Heart left ventricle (tissue), 13 donors: ENCODE data around the gene DOCK9.

Source experiments
- POLR2A ChIP-seq, 2 donors: fragments of 450-650 bp; IDR thresholded peaks; one replicate each; pipeline ENCODE4 v1.6.1; 2017; ENCODE audit warnings: antibody characterized with exemption in 2 of 2, mild to moderate bottlenecking in 2 of 2, moderate library complexity in 2 of 2
- TF ChIP-seq, protein P1 (sequence below), 12 donors: fragments of 200-600 bp; sonication (generic) in 4 of 12; IDR thresholded peaks; one replicate each; pipeline versions ENCODE4 v1.5.0 to v1.8.0; 2018 to 2022; ENCODE audit warnings: antibody characterized with exemption in 12 of 12, mild to moderate bottlenecking in 5 of 12
- donor health status: ischemic (EF 13 %, LVEDD 7.1; RV severe dilation, severe dysfunction).
- donor health status: DM: no; HTN: yes; CAD: no.
- donor health status: DM: no; HTN: no; CAD: no.
- donor health status: ischemic (EF 25% LVEDD 6.9; RV normal size, moderate dysfunction).
- donor health status: ischemic (EF 25% LVEDD 5.7; RV mildly dilated, moderate dysfunction).
- donor health status: ischemic (EF 35%, LVEDD 5.7; RV mildly dilated, moderate dysfunction).
- donor health status: nonischemic (EF 11% LVEDD 7.7; RV severe dilation, severe dysfunction).
- donor health status: DM: yes; HTN: yes; CAD: no.
- donor health status: PGD.
- donor health status: ischemic (EF 29% LVEDD 5.4; RV normal size, mild dysfunction).
- donor health status: nonischemic (EF 23%, LVEDD 6.1; RV moderate dilation, normal function).

DNA sequence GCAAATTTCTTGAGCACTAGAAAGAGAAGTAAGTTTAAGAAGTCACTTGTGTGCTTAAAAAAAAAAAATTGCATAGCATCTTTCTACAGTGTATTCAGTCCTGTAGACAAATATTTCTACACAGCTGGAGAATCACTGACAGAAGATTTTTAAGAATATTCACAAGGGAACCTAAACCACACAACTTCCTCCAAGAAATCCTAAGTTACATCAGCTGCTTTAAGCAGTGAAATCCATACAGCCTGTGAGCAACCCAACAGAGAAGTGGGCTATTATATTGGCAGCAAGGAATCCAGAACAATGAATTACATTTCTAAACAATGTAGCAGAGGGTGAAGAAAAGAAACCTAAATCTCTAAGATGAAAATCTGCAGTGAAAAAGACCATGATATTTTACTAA is 1.5 kb downstream of the DOCK9 start:
- TF ChIP-seq, protein P1, sequence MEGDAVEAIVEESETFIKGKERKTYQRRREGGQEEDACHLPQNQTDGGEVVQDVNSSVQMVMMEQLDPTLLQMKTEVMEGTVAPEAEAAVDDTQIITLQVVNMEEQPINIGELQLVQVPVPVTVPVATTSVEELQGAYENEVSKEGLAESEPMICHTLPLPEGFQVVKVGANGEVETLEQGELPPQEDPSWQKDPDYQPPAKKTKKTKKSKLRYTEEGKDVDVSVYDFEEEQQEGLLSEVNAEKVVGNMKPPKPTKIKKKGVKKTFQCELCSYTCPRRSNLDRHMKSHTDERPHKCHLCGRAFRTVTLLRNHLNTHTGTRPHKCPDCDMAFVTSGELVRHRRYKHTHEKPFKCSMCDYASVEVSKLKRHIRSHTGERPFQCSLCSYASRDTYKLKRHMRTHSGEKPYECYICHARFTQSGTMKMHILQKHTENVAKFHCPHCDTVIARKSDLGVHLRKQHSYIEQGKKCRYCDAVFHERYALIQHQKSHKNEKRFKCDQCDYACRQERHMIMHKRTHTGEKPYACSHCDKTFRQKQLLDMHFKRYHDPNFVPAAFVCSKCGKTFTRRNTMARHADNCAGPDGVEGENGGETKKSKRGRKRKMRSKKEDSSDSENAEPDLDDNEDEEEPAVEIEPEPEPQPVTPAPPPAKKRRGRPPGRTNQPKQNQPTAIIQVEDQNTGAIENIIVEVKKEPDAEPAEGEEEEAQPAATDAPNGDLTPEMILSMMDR (IDR thresholded peaks at IDR 0.05): no peak
- no peak for TF ChIP-seq POLR2A (IDR thresholded peaks at IDR 0.05)
